DND-41 (cell line): Measurements from ENCODE around the gene CTAGE4.
"Not testable (repeated sequence)": the region's sequence is repeated elsewhere in the genome, so short reads cannot be mapped to it uniquely, and the experiment has no call there.

Experiments
- CTCF ChIP-seq: IDR thresholded peaks from 2 replicates; pipeline ENCODE4 v1.5.1; 2012; ENCODE audit warnings: borderline replicate concordance, low read length, moderate library complexity, mild to moderate bottlenecking; ENCODE audit not compliant: poor library complexity, severe bottlenecking; ENCODE audit errors: extremely low read depth
- EZH2 ChIP-seq: IDR thresholded peaks from 3 replicates; pipeline ENCODE4 v1.6.1; 2012; ENCODE audit warnings: borderline replicate concordance, low read depth, mild to moderate bottlenecking, moderate library complexity, low read length, inconsistent platforms; ENCODE audit not compliant: severe bottlenecking

GRCh38 chr7:144178380-144179164 is 4.7 kb upstream of the CTAGE4 start:
- TF ChIP-seq CTCF: peak; percentile 48
- not testable (repeated sequence) for TF ChIP-seq EZH2
